C4-2B (cell line): ENCODE results near the gene TNFAIP2.

Experiments
- ZFX ChIP-seq: fragments of 450-650 bp; IDR thresholded peaks from 2 replicates; pipeline ENCODE4 v1.6.1; 2017
- TF ChIP-seq, protein P1 (sequence below): fragments of 450-650 bp; conservative IDR thresholded peaks from 2 replicates; pipeline ENCODE4 v1.5.1; 2017; ENCODE audit warnings: mild to moderate bottlenecking

DNA sequence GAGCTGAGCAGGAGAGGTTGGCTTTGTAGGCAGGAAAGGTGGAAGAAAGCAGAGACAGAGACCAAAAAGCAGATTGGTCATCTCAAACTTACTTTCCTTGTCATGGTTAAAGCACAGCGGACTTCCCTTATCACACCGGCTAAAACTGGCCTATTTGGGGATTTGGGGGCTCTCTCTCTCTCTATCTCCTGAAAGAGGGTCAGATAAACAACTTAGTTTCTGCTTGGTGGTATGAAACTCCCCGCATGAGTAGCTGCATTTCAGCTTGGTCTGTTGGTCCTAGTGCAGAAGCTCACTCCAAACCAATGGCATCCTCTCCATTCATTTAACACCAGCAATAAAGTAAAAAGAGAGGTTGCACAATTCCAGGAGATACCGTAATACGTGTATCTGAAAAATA, 57.1 kb downstream of the TNFAIP2 start:
- TF ChIP-seq, protein P1, sequence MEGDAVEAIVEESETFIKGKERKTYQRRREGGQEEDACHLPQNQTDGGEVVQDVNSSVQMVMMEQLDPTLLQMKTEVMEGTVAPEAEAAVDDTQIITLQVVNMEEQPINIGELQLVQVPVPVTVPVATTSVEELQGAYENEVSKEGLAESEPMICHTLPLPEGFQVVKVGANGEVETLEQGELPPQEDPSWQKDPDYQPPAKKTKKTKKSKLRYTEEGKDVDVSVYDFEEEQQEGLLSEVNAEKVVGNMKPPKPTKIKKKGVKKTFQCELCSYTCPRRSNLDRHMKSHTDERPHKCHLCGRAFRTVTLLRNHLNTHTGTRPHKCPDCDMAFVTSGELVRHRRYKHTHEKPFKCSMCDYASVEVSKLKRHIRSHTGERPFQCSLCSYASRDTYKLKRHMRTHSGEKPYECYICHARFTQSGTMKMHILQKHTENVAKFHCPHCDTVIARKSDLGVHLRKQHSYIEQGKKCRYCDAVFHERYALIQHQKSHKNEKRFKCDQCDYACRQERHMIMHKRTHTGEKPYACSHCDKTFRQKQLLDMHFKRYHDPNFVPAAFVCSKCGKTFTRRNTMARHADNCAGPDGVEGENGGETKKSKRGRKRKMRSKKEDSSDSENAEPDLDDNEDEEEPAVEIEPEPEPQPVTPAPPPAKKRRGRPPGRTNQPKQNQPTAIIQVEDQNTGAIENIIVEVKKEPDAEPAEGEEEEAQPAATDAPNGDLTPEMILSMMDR = no peak
- no peak for TF ChIP-seq ZFX
